SH-SY5Y (cell line): ENCODE data around the gene RPLP2.

Experiments used
- GATA2 ChIP-seq: IDR thresholded peaks from 2 replicates; pipeline ENCODE4 v1.6.1; 2011; ENCODE audit warnings: mild to moderate bottlenecking, low read depth, low read length
- GATA3 ChIP-seq: IDR thresholded peaks from 2 replicates; pipeline ENCODE4 v1.6.1; 2011; ENCODE audit warnings: low read depth, mild to moderate bottlenecking, low read length, moderate library complexity

DNA sequence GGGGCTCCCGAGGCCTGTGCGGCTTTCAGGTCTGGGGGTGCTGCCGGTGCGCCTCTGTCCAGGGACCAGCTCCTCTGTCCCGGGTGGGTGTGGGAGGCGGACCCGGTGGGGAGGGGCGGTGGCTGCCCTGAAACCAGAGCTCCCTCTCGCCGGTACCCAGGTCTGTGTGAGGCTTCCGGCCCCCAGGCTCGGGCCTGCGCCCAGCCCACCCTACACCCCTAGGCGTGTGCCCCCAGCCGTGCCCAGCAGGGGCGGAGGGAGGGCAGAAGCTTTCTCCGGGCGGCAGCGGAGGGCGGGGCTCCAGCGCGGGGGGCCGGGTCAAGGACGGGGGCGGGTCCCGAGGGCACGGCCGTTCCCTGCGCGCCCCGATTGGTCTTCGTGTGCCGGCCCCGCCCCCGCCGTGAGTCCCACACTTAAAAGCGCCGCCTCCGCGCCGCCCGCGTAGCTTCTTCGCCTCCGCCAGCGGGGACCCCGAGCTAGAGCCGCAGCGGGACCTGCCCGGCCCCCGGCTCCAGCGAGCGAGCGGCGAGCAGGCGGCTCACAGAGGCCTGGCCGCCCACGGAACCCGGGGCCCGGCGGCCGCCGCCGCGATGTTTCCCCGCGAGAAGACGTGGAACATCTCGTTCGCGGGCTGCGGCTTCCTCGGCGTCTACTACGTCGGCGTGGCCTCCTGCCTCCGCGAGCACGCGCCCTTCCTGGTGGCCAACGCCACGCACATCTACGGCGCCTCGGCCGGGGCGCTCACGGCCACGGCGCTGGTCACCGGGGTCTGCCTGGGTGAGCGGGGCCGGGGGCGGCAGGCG is 9.6 kb downstream of the RPLP2 start:
- no peak for TF ChIP-seq GATA3
- no peak for TF ChIP-seq GATA2
